Hepatocyte (in vitro differentiated cells): ENCODE results near the gene SPAG16. TPM values are rescaled to one million over a fixed set of nuclear protein-coding genes. Genes with fewer than 3 reads are reported as not detected.

Experiments
- DNase-seq: peaks from one replicate; pipeline ENCODE4 v3.0.0-alpha.2; 2016; ENCODE audit warnings: low spot score
- H2AFZ ChIP-seq: fragments of 200-600 bp; sonication (generic); 2 replicates; pipeline ENCODE4 v1.6.0; 2016; ENCODE audit warnings: antibody characterized with exemption, mild to moderate bottlenecking
- H3K27ac ChIP-seq: fragments of 200-600 bp; sonication (generic); 2 replicates; pipeline ENCODE4 v1.5.1; 2016; ENCODE audit warnings: mild to moderate bottlenecking
- H3K27me3 ChIP-seq: fragments of 200-600 bp; sonication (generic); 2 replicates; pipeline ENCODE4 v1.6.1; 2016
- H3K36me3 ChIP-seq: fragments of 200-600 bp; sonication (generic); replicated peaks from 2 replicates; pipeline ENCODE4 v1.5.1; 2016; ENCODE audit warnings: low read depth; ENCODE audit not compliant: insufficient read depth
- H3K4me1 ChIP-seq: fragments of 200-600 bp; sonication (generic); 2 replicates; pipeline ENCODE4 v1.5.1; 2016; ENCODE audit warnings: mild to moderate bottlenecking, moderate library complexity; ENCODE audit not compliant: insufficient read depth
- H3K4me2 ChIP-seq: fragments of 200-600 bp; sonication (generic); 2 replicates; pipeline ENCODE4 v1.6.0; 2016
- H3K4me3 ChIP-seq: fragments of 200-600 bp; sonication (generic); 2 replicates; pipeline ENCODE4 v1.5.1; 2016; ENCODE audit warnings: mild to moderate bottlenecking
- H3K79me2 ChIP-seq: fragments of 200-600 bp; sonication (generic); 2 replicates; pipeline ENCODE4 v1.6.0; 2017; ENCODE audit warnings: mild to moderate bottlenecking
- H3K9me2 ChIP-seq: fragments of 200-600 bp; sonication (generic); replicated peaks from 2 replicates; pipeline ENCODE4 v1.6.0; 2017; ENCODE audit warnings: mild to moderate bottlenecking; ENCODE audit not compliant: insufficient read depth
- H3K9me3 ChIP-seq: fragments of 200-600 bp; sonication (generic); 2 replicates; pipeline ENCODE4 v1.5.1; 2016; ENCODE audit warnings: low read depth, mild to moderate bottlenecking
- H4K20me1 ChIP-seq: fragments of 200-600 bp; sonication (generic); 2 replicates; pipeline ENCODE4 v1.6.0; 2016; ENCODE audit warnings: mild to moderate bottlenecking; ENCODE audit not compliant: insufficient read depth, poor library complexity, severe bottlenecking
- EZH2 ChIP-seq: fragments of 200-600 bp; sonication (generic); IDR thresholded peaks from 2 replicates; pipeline ENCODE4 v1.6.1; 2016; ENCODE audit warnings: antibody characterized with exemption, mild to moderate bottlenecking, borderline replicate concordance
- EZH2phosphoT487 ChIP-seq: fragments of 200-600 bp; sonication (generic); IDR thresholded peaks from one replicate; pipeline ENCODE4 v1.6.1; 2018; ENCODE audit warnings: antibody characterized with exemption, mild to moderate bottlenecking, low read depth, moderate library complexity; ENCODE audit not compliant: unreplicated experiment, severe bottlenecking
- WGBS: methylation state at CpG from one replicate; pipeline ENCODE4 v1.1.6; 2016; ENCODE audit warnings: low lambda C conversion rate; ENCODE audit errors: missing lambda C conversion rate; 5-methylcytosine and 5-hydroxymethylcytosine counted together
- polyA plus RNA-seq: library from polyadenylated mRNA; unstranded; fragments of >200 nt; fragmentation: Nextera tagmentation; extraction: Ambion mirVana; gene quantifications from 2 replicates; pipeline ENCODE4 v1.2.1, GENCODE V29; 2016
- total RNA-seq: library from RNA; depleted of rRNA; stranded (reverse); fragments of >200 nt; gene quantifications from 2 replicates; pipeline ENCODE4 v1.2.3, GENCODE V29; 2014
- TF ChIP-seq, protein P1 (sequence below): fragments of 200-600 bp; sonication (generic); IDR thresholded peaks from 2 replicates; pipeline ENCODE4 v1.5.1; 2016; ENCODE audit warnings: antibody characterized with exemption, mild to moderate bottlenecking; ENCODE audit not compliant: poor library complexity

SPAG16 gene
- total and polyA plus RNA-seq, 2 experiments from 2014 or later: 52.1 to 56.9 TPM

GRCh38 chr2:213959589-213959988 lies 675.3 kb downstream of the SPAG16 start:
- H3K4me3 ChIP-seq: no peak overlapping the region
- H3K27me3 ChIP-seq: no peaks in the 10 kb centered on the region
- no peak overlapping the region for H3K4me2 ChIP-seq
- no peaks in the 10 kb centered on the region for H3K36me3 ChIP-seq
- H3K27ac ChIP-seq: no peak overlapping the region
- no peaks in the 10 kb centered on the region for H3K4me1 ChIP-seq
- no peaks in the 10 kb centered on the region for H3K9me3 ChIP-seq
- no peaks in the 10 kb centered on the region for H3K9me2 ChIP-seq
- no peaks in the 10 kb centered on the region for H4K20me1 ChIP-seq
- H2AFZ ChIP-seq: no peak overlapping the region
- WGBS: 100% methylated on average over 1 of the region's 1 CpG
- H3K79me2 ChIP-seq: no peaks in the 10 kb centered on the region
- TF ChIP-seq EZH2phosphoT487: no peak
- TF ChIP-seq EZH2: no peak
- TF ChIP-seq, protein P1, sequence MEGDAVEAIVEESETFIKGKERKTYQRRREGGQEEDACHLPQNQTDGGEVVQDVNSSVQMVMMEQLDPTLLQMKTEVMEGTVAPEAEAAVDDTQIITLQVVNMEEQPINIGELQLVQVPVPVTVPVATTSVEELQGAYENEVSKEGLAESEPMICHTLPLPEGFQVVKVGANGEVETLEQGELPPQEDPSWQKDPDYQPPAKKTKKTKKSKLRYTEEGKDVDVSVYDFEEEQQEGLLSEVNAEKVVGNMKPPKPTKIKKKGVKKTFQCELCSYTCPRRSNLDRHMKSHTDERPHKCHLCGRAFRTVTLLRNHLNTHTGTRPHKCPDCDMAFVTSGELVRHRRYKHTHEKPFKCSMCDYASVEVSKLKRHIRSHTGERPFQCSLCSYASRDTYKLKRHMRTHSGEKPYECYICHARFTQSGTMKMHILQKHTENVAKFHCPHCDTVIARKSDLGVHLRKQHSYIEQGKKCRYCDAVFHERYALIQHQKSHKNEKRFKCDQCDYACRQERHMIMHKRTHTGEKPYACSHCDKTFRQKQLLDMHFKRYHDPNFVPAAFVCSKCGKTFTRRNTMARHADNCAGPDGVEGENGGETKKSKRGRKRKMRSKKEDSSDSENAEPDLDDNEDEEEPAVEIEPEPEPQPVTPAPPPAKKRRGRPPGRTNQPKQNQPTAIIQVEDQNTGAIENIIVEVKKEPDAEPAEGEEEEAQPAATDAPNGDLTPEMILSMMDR: no peak
- DNase-seq: no peak

- no peak overlapping the region for H2AFZ ChIP-seq
- H4K20me1 ChIP-seq: no peaks in the 10 kb centered on the region
- H3K4me2 ChIP-seq: no peak overlapping the region
- H3K27me3 ChIP-seq: no peaks in the 10 kb centered on the region
- no peaks in the 10 kb centered on the region for H3K9me2 ChIP-seq
- H3K9me3 ChIP-seq: peaks cover 4% of the 10 kb centered on the region
- TF ChIP-seq EZH2 (no peak), EZH2phosphoT487 (no peak)
- TF ChIP-seq, protein P1: no peak
- no peak for DNase-seq
- no peak overlapping the region for H3K27ac ChIP-seq
- no peaks in the 10 kb centered on the region for H3K4me1 ChIP-seq
- H3K4me3 ChIP-seq: no peak overlapping the region
- H3K36me3 ChIP-seq: no peaks in the 10 kb centered on the region
- no peaks in the 10 kb centered on the region for H3K79me2 ChIP-seq
Measured at GRCh38 chr2:213971536-213971935, 687.3 kb downstream of the SPAG16 start.

DNA sequence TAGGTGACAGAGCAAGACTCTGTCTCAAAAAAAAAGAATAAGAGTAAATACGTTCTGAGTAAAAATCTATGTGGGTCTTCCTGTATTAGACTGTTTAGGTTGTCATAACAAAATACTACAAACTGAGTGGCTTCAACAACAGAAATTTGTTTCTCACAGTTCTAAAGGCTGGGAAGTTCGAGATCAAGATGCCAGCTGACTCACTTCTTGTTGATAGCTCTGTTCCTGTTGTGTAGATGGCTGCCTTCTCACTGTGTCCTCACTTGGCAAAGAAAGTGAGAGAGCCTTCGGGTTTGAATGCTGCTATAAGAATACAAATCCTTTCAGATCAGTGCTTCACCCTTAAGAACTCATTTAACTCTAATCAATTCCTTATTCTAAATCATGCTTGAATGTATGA lies 696.6 kb downstream of the SPAG16 start:
- no peak for DNase-seq
- WGBS: 88% methylated on average over 3 of the region's 3 CpGs
- Histone ChIP-seq H3K4me2 (no peak overlapping the region), H3K27ac (no peak overlapping the region), H3K27me3 (no peaks in the 10 kb centered on the region), H4K20me1 (no peaks in the 10 kb centered on the region), H3K4me1 (no peaks in the 10 kb centered on the region), H3K9me3 (no peaks in the 10 kb centered on the region), H2AFZ (no peak overlapping the region), H3K9me2 (no peaks in the 10 kb centered on the region), H3K4me3 (no peak overlapping the region), H3K36me3 (no peaks in the 10 kb centered on the region), H3K79me2 (no peaks in the 10 kb centered on the region)
- TF ChIP-seq, protein P1: no peak
- TF ChIP-seq EZH2 (no peak), EZH2phosphoT487 (no peak)

GRCh38 chr2:213989207-213989606 lies 704.9 kb downstream of the SPAG16 start:
- Histone ChIP-seq H3K4me1 (no peaks in the 10 kb centered on the region), H3K9me2 (no peaks in the 10 kb centered on the region), H2AFZ (no peak overlapping the region), H3K9me3 (no peaks in the 10 kb centered on the region), H4K20me1 (no peaks in the 10 kb centered on the region), H3K79me2 (no peaks in the 10 kb centered on the region), H3K36me3 (no peaks in the 10 kb centered on the region), H3K4me3 (no peak overlapping the region), H3K27me3 (no peaks in the 10 kb centered on the region), H3K4me2 (no peak overlapping the region), H3K27ac (no peak overlapping the region)
- WGBS: 92% methylated on average over 3 of the region's 3 CpGs
- TF ChIP-seq, protein P1: no peak
- TF ChIP-seq EZH2phosphoT487: no peak
- no peak for TF ChIP-seq EZH2
- DNase-seq: no peak
